IMR-90 (cell line): ENCODE results near the gene RHOBTB3. TPM values are rescaled to one million over a fixed set of nuclear protein-coding genes. Genes with fewer than 3 reads are reported as not detected.

Experiments used
- ATAC-seq: fragments of 200-7000 bp; cut with Tn5 transposase; 2 replicates; pipeline ENCODE4 v1.9.1; 2020; ENCODE audit warnings: low read depth, mild to moderate bottlenecking, moderate library complexity
- BruUV-seq: library from RNA; stranded (reverse); fragments of 400-500 nt; replicated peaks from 2 replicates; lab custom pipeline; 2021; lab: Mats Ljungman, UMichigan
- CTCF ChIA-PET: fragments of 300-600 bp; formaldehyde crosslinking; extraction: SDS; loops from one replicate; lab custom pipeline; 2021; ENCODE audit warnings: antibody characterized with exemption; lab: Yijun Ruan, JAX
- POLR2A ChIA-PET: fragments of 300-600 bp; sonication (Branson Sonifier 250); formaldehyde crosslinking; loops from one replicate; lab custom pipeline; 2022; ENCODE audit warnings: antibody characterized with exemption; ENCODE audit not compliant: unreplicated experiment; lab: Charles Lee
- DNase-seq: peaks from one replicate; pipeline ENCODE4 v3.0.0; 2013
- H2AFZ ChIP-seq: replicated peaks from 2 replicates; pipeline ENCODE3; 2013; ENCODE audit warnings: low read length, mild to moderate bottlenecking; ENCODE audit not compliant: poor library complexity
- H2AK5ac ChIP-seq: 2 replicates; pipeline ENCODE4 v1.6.1; 2013; ENCODE audit warnings: low read depth, low read length, inconsistent platforms
- H2AK9ac ChIP-seq: replicated peaks from 2 replicates; pipeline ENCODE3; 2013; ENCODE audit warnings: mild to moderate bottlenecking, low read depth, low read length, moderate library complexity; ENCODE audit not compliant: poor library complexity
- H2BK120ac ChIP-seq: 2 replicates; pipeline ENCODE4 v1.6.1; 2013; ENCODE audit warnings: low read depth, low read length, inconsistent platforms
- H2BK15ac ChIP-seq: 3 replicates; pipeline ENCODE4 v1.6.1; 2013; ENCODE audit warnings: low read depth, low read length, inconsistent platforms
- H2BK20ac ChIP-seq: 2 replicates; pipeline ENCODE4 v1.6.1; 2013; ENCODE audit warnings: low read depth, mild to moderate bottlenecking, inconsistent platforms, low read length, moderate library complexity
- H2BK5ac ChIP-seq: 2 replicates; pipeline ENCODE4 v1.6.1; 2013; ENCODE audit warnings: mild to moderate bottlenecking, low read depth, low read length, inconsistent platforms; ENCODE audit not compliant: poor library complexity, severe bottlenecking
- H3K14ac ChIP-seq: replicated peaks from 2 replicates; pipeline ENCODE4 v1.6.1; 2013; ENCODE audit warnings: low read depth, low read length, inconsistent platforms
- H3K18ac ChIP-seq: 2 replicates; pipeline ENCODE4 v1.6.1; 2013; ENCODE audit warnings: low read depth, low read length, control low read depth
- H3K23ac ChIP-seq: 2 replicates; pipeline ENCODE4 v1.6.1; 2013; ENCODE audit warnings: low read depth, low read length, inconsistent platforms
- H3K27ac ChIP-seq: 2 replicates; pipeline ENCODE4 v1.5.1; 2013; ENCODE audit warnings: mild to moderate bottlenecking, control low read depth, low read length; ENCODE audit not compliant: insufficient read depth
- H3K27me3 ChIP-seq: 2 replicates; pipeline ENCODE4 v1.6.1; 2013; ENCODE audit warnings: low read length; ENCODE audit not compliant: control insufficient read depth, insufficient read depth
- H3K36me3 ChIP-seq: 2 replicates; pipeline ENCODE4 v1.6.1; 2013; ENCODE audit warnings: low read length, mixed read lengths; ENCODE audit not compliant: control insufficient read depth, insufficient read depth
- H3K4ac ChIP-seq: 2 replicates; pipeline ENCODE4 v1.6.1; 2013; ENCODE audit warnings: low read depth, low read length, inconsistent platforms
- H3K4me1 ChIP-seq: 2 replicates; pipeline ENCODE4 v1.6.1; 2013; ENCODE audit warnings: low read length, mixed read lengths; ENCODE audit not compliant: control insufficient read depth, insufficient read depth
- H3K4me2 ChIP-seq: 2 replicates; pipeline ENCODE4 v1.6.1; 2013; ENCODE audit warnings: low read depth, mild to moderate bottlenecking, control low read depth, low read length, moderate library complexity
- H3K4me3 ChIP-seq: 2 replicates; pipeline ENCODE4 v1.5.1; 2013; ENCODE audit warnings: low read depth, mild to moderate bottlenecking, control low read depth, low read length, moderate library complexity; ENCODE audit not compliant: insufficient read depth
- H3K56ac ChIP-seq: 2 replicates; pipeline ENCODE4 v1.6.1; 2013; ENCODE audit warnings: low read length, inconsistent platforms; ENCODE audit not compliant: insufficient read depth; ENCODE audit errors: extremely low read depth
- H3K79me1 ChIP-seq, 2 experiments: 2 replicates each; pipeline ENCODE4 v1.6.1; 2013; ENCODE audit warnings: low read length in 2 of 2, inconsistent platforms in 1 of 2, low read depth in 1 of 2
- H3K9ac ChIP-seq: 2 replicates; pipeline ENCODE4 v1.6.1; 2013; ENCODE audit warnings: low read depth, low read length, control low read depth
- H3K9me1 ChIP-seq: 2 replicates; pipeline ENCODE4 v1.6.1; 2013; ENCODE audit warnings: low read length, inconsistent platforms; ENCODE audit not compliant: insufficient read depth
- H3K9me3 ChIP-seq: 2 replicates; pipeline ENCODE4 v1.6.1; 2013; ENCODE audit warnings: low read length; ENCODE audit not compliant: control insufficient read depth, insufficient read depth
- H4K20me1 ChIP-seq: 2 replicates; pipeline ENCODE4 v1.6.1; 2013; ENCODE audit warnings: low read length, inconsistent platforms; ENCODE audit not compliant: insufficient read depth
- H4K5ac ChIP-seq: 2 replicates; pipeline ENCODE4 v1.6.1; 2013; ENCODE audit warnings: mild to moderate bottlenecking, low read depth, low read length, control low read depth
- H4K8ac ChIP-seq, 2 experiments: 2 replicates each; pipeline ENCODE4 v1.6.1; 2013; ENCODE audit warnings: low read depth in 2 of 2, low read length in 2 of 2, control low read depth in 1 of 2, inconsistent platforms in 1 of 2
- H4K91ac ChIP-seq: 2 replicates; pipeline ENCODE4 v1.6.1; 2013; ENCODE audit warnings: low read depth, low read length, inconsistent platforms; ENCODE audit not compliant: insufficient read depth
- BHLHE40 ChIP-seq: fragments of 150-350 bp; IDR thresholded peaks from 2 replicates; pipeline ENCODE4 v1.6.1; 2016; ENCODE audit warnings: mild to moderate bottlenecking, low read depth, low read length
- CHD1 ChIP-seq: IDR thresholded peaks from 2 replicates; pipeline ENCODE4 v1.6.1; 2012; ENCODE audit warnings: low read depth, low read length, improper control_type of control experiment
- FOS ChIP-seq: fragments of 150-350 bp; IDR thresholded peaks from 2 replicates; pipeline ENCODE4 v1.6.1; 2016; ENCODE audit warnings: low read depth, low read length
- MAFK ChIP-seq: IDR thresholded peaks from 2 replicates; pipeline ENCODE4 v1.6.1; 2012; ENCODE audit warnings: low read depth, low read length, improper control_type of control experiment
- NFE2L2 ChIP-seq: fragments of 150-350 bp; IDR thresholded peaks from 2 replicates; pipeline ENCODE4 v1.6.1; 2016; ENCODE audit warnings: low read depth, mild to moderate bottlenecking, low read length
- POLR2A ChIP-seq: IDR thresholded peaks from 2 replicates; pipeline ENCODE4 v1.6.1; 2012; ENCODE audit warnings: mild to moderate bottlenecking, low read depth, low read length
- RAD21 ChIP-seq: IDR thresholded peaks from 2 replicates; pipeline ENCODE4 v1.6.1; 2012; ENCODE audit warnings: low read length, improper control_type of control experiment
- RCOR1 ChIP-seq: IDR thresholded peaks from 2 replicates; pipeline ENCODE4 v1.6.1; 2012; ENCODE audit warnings: mild to moderate bottlenecking, low read length, improper control_type of control experiment; ENCODE audit not compliant: insufficient replicate concordance
- RFX5 ChIP-seq: IDR thresholded peaks from 2 replicates; pipeline ENCODE4 v1.8.0; 2012; ENCODE audit warnings: low read depth, mild to moderate bottlenecking, low read length, moderate library complexity
- WGBS, 2 experiments: methylation state at CpG; one replicate each; pipeline versions ENCODE4 v1.1.5 to v1.1.7; 2013; ENCODE audit warnings: missing lambda C conversion rate in 2 of 2; ENCODE audit not compliant: insufficient read length in 1 of 2; ENCODE audit errors: extremely low coverage in 2 of 2; 5-methylcytosine and 5-hydroxymethylcytosine counted together
- dilution Hi-C: fragments of 300-500 bp; cut with HindIII; formaldehyde crosslinking; loops from one replicate; pipeline ENCODE4 v1.14.3; 2018; ENCODE audit warnings: low sequenced_read_pairs; ENCODE audit not compliant: unreplicated experiment
- in situ Hi-C: fragments of 300-500 bp; cut with MboI; formaldehyde crosslinking; loops from 3 replicates; pipeline ENCODE4 v1.14.3; 2019; ENCODE audit warnings: low sequenced_read_pairs, inconsistent platforms, mixed read lengths
- intact Hi-C: fragments of 100-400 bp; cut with micrococcal nuclease; formaldehyde crosslinking; loops from 2 replicates; pipeline ENCODE4 v1.10.0; 2022
- polyA plus RNA-seq, 3 experiments: library from polyadenylated mRNA; depleted of rRNA; stranded (reverse); fragments of >200 nt; gene quantifications; 2 replicates each; pipeline ENCODE4 v1.2.3, GENCODE V29; 2012; ENCODE audit warnings: low replicate concordance in 1 of 3
- total RNA-seq: library from RNA; depleted of rRNA; stranded (reverse); fragments of >200 nt; gene quantifications from 2 replicates; pipeline ENCODE4 v1.2.3, GENCODE V29; 2012
- TF ChIP-seq, protein P1 (sequence below): fragments of 150-350 bp; IDR thresholded peaks from 2 replicates; pipeline ENCODE4 v1.6.1; 2016; ENCODE audit warnings: low read depth, mild to moderate bottlenecking, low read length, moderate library complexity, borderline replicate concordance
- TF ChIP-seq, protein P2 (sequence below): conservative IDR thresholded peaks from 2 replicates; pipeline ENCODE4 v1.5.1; 2012; ENCODE audit warnings: mild to moderate bottlenecking, low read depth, low read length, improper control_type of control experiment
- TF ChIP-seq, protein P3 (sequence below): fragments of 150-350 bp; IDR thresholded peaks from 2 replicates; pipeline ENCODE4 v1.6.1; 2017; ENCODE audit warnings: mild to moderate bottlenecking, antibody characterized with exemption, low read length, low read depth

The RHOBTB3 gene
- total and polyA plus RNA-seq, 2 of the 4 experiments (the other 2 are of a cell fraction), result 117 to 447 TPM

DNA sequence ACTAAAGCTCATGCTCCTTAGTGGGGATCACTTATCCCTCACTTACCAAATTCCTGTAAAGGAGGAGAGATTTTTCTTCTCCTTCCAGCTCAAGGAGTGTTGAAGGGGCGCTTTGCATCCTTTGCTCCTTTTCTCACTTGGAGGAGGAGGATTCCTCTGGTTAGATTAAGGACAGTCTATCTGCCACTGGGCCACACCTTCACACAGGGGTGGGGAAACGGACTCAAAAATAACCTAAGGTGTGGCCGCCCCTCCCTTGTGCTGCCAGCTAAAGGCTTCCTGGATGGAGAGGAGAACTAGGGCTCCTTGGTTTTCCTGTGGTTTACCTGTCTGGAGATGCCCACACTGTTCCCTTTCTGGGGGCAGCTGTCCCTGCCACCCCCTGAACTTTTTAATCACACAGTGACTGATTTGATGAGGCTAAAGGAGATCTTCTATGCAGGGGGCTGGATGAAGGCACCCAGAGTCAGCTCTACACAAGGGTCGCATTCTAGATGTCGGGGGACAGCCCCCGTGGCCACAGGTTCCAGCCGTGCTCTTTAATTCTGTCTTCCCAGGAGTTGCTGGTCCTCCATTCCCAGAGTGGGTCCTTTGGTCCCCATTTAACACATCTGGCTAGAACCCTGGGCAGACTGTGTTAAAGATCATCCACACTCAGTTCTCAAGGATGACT is 77.0 kb downstream of the RHOBTB3 start:
- in situ Hi-C loops (no loop called here), intact Hi-C loops (no loop called here), dilution Hi-C loops (no loop called here)
- DNase-seq (no peak), ATAC-seq (no peak)
- no peak overlapping the region for H3K14ac ChIP-seq
- no CpG with 5 or more reads among the region's 7 CpGs for WGBS, 2 experiments
- no peak overlapping the region for H3K18ac ChIP-seq
- peaks cover 0 to 16% of the 10 kb centered on the region in 2 experiments; a peak in 2 of 4 replicates for H3K79me1 ChIP-seq
- H3K23ac ChIP-seq, result 0 out of 2 replicates have a peak overlapping the region, but pooled peaks have one; percentile 37
- no peak overlapping the region for H2BK5ac ChIP-seq
- peaks cover 12% of the 10 kb centered on the region for H3K9me1 ChIP-seq
- H3K36me3 ChIP-seq, result no peaks in the 10 kb centered on the region; the same call in none of the 2 replicates
- H3K4me3 ChIP-seq, result no peak overlapping the region
- H3K56ac ChIP-seq, result no peak overlapping the region
- no peak overlapping the region for H4K8ac ChIP-seq
- ChIA-PET POLR2A (no interaction called here), CTCF (no interaction called here)
- no peak overlapping the region for H3K4ac ChIP-seq
- no peaks in the 10 kb centered on the region for H3K27me3 ChIP-seq
- peak overlapping the region; percentile 15 for H2AK9ac ChIP-seq
- H4K20me1 ChIP-seq, result no peaks in the 10 kb centered on the region
- H2BK15ac ChIP-seq, result no peak overlapping the region; the same call in 2 of the 3 replicates
- no peak overlapping the region for H3K9ac ChIP-seq
- no peak overlapping the region for H3K4me2 ChIP-seq
- H4K5ac ChIP-seq, result no peak overlapping the region
- H3K27ac ChIP-seq, result no peak overlapping the region
- no TSS peak for BruUV-seq
- H4K91ac ChIP-seq, result no peak overlapping the region
- peaks cover 3% of the 10 kb centered on the region; the same call in 1 of the 2 replicates for H3K9me3 ChIP-seq
- 0 out of 2 replicates have a peak overlapping the region, but pooled peaks have one; percentile 25 for H2AK5ac ChIP-seq
- no peak overlapping the region for H2BK20ac ChIP-seq
- H2AFZ ChIP-seq, result no peak overlapping the region
- H3K4me1 ChIP-seq, result peaks cover 18% of the 10 kb centered on the region
- H2BK120ac ChIP-seq, result no peak overlapping the region
- no peak for TF ChIP-seq RCOR1
- TF ChIP-seq MAFK, result no peak
- no peak for TF ChIP-seq RFX5
- TF ChIP-seq, protein P1, sequence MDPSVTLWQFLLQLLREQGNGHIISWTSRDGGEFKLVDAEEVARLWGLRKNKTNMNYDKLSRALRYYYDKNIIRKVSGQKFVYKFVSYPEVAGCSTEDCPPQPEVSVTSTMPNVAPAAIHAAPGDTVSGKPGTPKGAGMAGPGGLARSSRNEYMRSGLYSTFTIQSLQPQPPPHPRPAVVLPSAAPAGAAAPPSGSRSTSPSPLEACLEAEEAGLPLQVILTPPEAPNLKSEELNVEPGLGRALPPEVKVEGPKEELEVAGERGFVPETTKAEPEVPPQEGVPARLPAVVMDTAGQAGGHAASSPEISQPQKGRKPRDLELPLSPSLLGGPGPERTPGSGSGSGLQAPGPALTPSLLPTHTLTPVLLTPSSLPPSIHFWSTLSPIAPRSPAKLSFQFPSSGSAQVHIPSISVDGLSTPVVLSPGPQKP, result no peak
- TF ChIP-seq, protein P2, sequence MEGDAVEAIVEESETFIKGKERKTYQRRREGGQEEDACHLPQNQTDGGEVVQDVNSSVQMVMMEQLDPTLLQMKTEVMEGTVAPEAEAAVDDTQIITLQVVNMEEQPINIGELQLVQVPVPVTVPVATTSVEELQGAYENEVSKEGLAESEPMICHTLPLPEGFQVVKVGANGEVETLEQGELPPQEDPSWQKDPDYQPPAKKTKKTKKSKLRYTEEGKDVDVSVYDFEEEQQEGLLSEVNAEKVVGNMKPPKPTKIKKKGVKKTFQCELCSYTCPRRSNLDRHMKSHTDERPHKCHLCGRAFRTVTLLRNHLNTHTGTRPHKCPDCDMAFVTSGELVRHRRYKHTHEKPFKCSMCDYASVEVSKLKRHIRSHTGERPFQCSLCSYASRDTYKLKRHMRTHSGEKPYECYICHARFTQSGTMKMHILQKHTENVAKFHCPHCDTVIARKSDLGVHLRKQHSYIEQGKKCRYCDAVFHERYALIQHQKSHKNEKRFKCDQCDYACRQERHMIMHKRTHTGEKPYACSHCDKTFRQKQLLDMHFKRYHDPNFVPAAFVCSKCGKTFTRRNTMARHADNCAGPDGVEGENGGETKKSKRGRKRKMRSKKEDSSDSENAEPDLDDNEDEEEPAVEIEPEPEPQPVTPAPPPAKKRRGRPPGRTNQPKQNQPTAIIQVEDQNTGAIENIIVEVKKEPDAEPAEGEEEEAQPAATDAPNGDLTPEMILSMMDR, result no peak
- TF ChIP-seq RAD21, result no peak
- no peak for TF ChIP-seq CHD1
- TF ChIP-seq POLR2A, result no peak
- TF ChIP-seq FOS, result no peak
- TF ChIP-seq, protein P3, sequence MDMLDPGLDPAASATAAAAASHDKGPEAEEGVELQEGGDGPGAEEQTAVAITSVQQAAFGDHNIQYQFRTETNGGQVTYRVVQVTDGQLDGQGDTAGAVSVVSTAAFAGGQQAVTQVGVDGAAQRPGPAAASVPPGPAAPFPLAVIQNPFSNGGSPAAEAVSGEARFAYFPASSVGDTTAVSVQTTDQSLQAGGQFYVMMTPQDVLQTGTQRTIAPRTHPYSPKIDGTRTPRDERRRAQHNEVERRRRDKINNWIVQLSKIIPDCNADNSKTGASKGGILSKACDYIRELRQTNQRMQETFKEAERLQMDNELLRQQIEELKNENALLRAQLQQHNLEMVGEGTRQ, result no peak
- TF ChIP-seq BHLHE40, result no peak
- TF ChIP-seq NFE2L2, result no peak
